Progenitor cell of endocrine pancreas (in vitro differentiated cells): ENCODE results near the gene UBE2O. TPM values are rescaled to one million over a fixed set of nuclear protein-coding genes. Genes with fewer than 3 reads are reported as not detected.

Source experiments
- DNase-seq: peaks from one replicate; pipeline ENCODE4 v3.0.0; 2021; ENCODE audit warnings: low spot score; ENCODE audit not compliant: unreplicated experiment
- H3K27ac Mint-ChIP-seq: 2 replicates; pipeline ENCODE4 v1.8.0; 2021; ENCODE audit warnings: mild to moderate bottlenecking, moderate library complexity, mixed read lengths
- H3K27me3 Mint-ChIP-seq: 2 replicates; pipeline ENCODE4 v1.8.0; 2021; ENCODE audit warnings: mixed read lengths
- H3K36me3 Mint-ChIP-seq: 2 replicates; pipeline ENCODE4 v1.8.0; 2022; ENCODE audit warnings: mixed read lengths; ENCODE audit not compliant: insufficient read depth
- H3K4me1 Mint-ChIP-seq: 2 replicates; pipeline ENCODE4 v1.8.0; 2021; ENCODE audit warnings: low read depth, mixed read lengths
- H3K4me3 Mint-ChIP-seq: 2 replicates; pipeline ENCODE4 v1.8.0; 2021; ENCODE audit warnings: low read depth, mild to moderate bottlenecking, moderate library complexity, mixed read lengths
- H3K9me3 Mint-ChIP-seq: 2 replicates; pipeline ENCODE4 v1.8.0; 2021; ENCODE audit warnings: low read depth, mixed read lengths
- CTCF ChIP-seq: fragments of 200-600 bp; sonication (generic); IDR thresholded peaks from one replicate; pipeline ENCODE4 v1.5.0; 2021; ENCODE audit warnings: antibody characterized with exemption, mild to moderate bottlenecking; ENCODE audit not compliant: unreplicated experiment
- total RNA-seq: library from RNA; stranded (reverse); gene quantifications from 2 replicates; pipeline ENCODE4 v1.2.1, GENCODE V29; 2021

Gene UBE2O
- total RNA-seq, 1 donor from 2014 or later, result 44.6 TPM

- no peaks in the 10 kb centered on the region for H3K27me3 Mint-ChIP-seq
- no peak for TF ChIP-seq CTCF
- no peak for DNase-seq
- H3K9me3 Mint-ChIP-seq, result no peaks in the 10 kb centered on the region
- peaks cover 1% of the 10 kb centered on the region for H3K4me1 Mint-ChIP-seq
- H3K27ac Mint-ChIP-seq, result no peak overlapping the region
- peaks cover 1% of the 10 kb centered on the region for H3K36me3 Mint-ChIP-seq
- H3K4me3 Mint-ChIP-seq, result no peak overlapping the region
These were observed 42.5 kb downstream of the UBE2O start for GRCh38 chr17:76410328-76410965.

- Mint-ChIP-seq H3K4me1 (no peaks in the 10 kb centered on the region), H3K27me3 (no peaks in the 10 kb centered on the region), H3K9me3 (no peaks in the 10 kb centered on the region), H3K27ac (no peak overlapping the region), H3K36me3 (peaks cover 5% of the 10 kb centered on the region), H3K4me3 (no peak overlapping the region)
- DNase-seq, result peak; percentile 51
- TF ChIP-seq CTCF, result peak; percentile 88
These were observed 44.7 kb downstream of the UBE2O start for GRCh38 chr17:76408037-76408849.

DNA sequence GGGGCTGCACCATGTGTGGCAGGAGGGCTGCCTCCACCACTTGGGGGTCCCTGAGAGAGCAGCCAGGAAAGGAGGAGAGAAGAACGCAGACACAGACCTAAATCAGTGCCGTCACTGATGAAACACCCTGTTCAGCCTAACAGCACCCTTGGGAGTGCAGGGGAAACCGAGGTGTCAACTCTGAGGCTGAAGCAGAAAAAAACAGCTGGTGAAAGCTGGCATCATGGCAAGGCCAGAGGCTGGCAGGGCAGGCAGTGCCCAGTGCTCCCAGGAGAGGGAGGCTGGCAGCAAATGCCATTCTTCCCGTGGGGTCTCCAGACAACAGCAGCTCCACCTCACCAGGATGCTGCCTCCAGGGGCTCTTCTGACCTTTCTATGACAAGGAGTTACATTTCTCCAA is 45.4 kb downstream of the UBE2O start:
- no peak for DNase-seq
- no peak overlapping the region for H3K4me3 Mint-ChIP-seq
- no peaks in the 10 kb centered on the region for H3K4me1 Mint-ChIP-seq
- H3K27me3 Mint-ChIP-seq, result no peaks in the 10 kb centered on the region
- H3K9me3 Mint-ChIP-seq, result no peaks in the 10 kb centered on the region
- no peak for TF ChIP-seq CTCF
- no peak overlapping the region for H3K27ac Mint-ChIP-seq
- peaks cover 7% of the 10 kb centered on the region for H3K36me3 Mint-ChIP-seq

DNA sequence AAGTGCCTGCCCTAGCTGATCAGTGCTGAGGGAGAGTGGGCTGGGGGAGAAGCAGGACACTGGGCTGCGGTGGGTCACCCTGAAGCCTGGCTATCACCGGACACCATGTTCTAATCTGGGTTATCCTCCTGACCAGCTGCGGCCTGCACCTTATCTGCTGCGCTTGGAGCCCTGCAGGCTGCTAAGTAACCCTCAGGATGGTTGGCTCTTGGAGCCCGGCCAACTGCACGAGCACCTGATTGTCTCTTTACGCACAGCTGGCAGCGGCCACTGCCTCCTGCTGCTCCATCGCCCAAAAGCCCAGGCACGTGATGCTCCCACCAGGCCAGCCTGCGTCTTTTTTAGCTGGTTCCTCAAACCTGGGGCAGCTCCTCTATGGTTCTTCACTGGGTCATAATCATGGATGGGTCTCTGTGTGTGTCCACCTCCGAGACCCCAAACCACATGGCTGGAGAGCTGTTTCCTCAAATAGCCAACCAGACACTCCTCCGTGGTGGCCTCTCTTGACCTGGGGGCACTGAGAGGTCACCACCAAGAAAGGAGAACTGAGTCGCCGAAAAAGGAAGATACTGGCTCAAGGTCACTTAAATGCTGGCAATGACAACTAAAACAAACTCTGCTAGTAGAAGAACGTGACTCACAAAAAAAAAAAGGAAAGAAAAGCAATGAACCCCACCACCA is 46.8 kb downstream of the UBE2O start:
- H3K27ac Mint-ChIP-seq, result peak overlapping the region; percentile 41
- H3K9me3 Mint-ChIP-seq, result no peaks in the 10 kb centered on the region
- H3K36me3 Mint-ChIP-seq, result peaks cover 16% of the 10 kb centered on the region
- no peak overlapping the region for H3K4me3 Mint-ChIP-seq
- no peak for DNase-seq
- no peaks in the 10 kb centered on the region for H3K27me3 Mint-ChIP-seq
- no peaks in the 10 kb centered on the region for H3K4me1 Mint-ChIP-seq
- no peak for TF ChIP-seq CTCF

- TF ChIP-seq CTCF, result no peak
- Mint-ChIP-seq H3K4me1 (no peaks in the 10 kb centered on the region), H3K27me3 (no peaks in the 10 kb centered on the region), H3K27ac (no peak overlapping the region), H3K36me3 (peaks cover 17% of the 10 kb centered on the region), H3K4me3 (no peak overlapping the region), H3K9me3 (no peaks in the 10 kb centered on the region)
- no peak for DNase-seq
These were observed 47.4 kb downstream of the UBE2O start for GRCh38 chr17:76405607-76405966.
